K562 (cell line): ENCODE data around the gene SMG6. TPM values are rescaled to one million over a fixed set of nuclear protein-coding genes. Genes with fewer than 3 reads are reported as not detected.
A peak's percentile ranks its signal among the peaks of the same experiment; 100 is the strongest.

Experiments used
- ATAC-seq: fragments of 200-7000 bp; cut with Tn5 transposase; 3 replicates; pipeline ENCODE4 v1.9.1; 2020; ENCODE audit warnings: moderate library complexity
- BruUV-seq: library from RNA; stranded (reverse); fragments of 400-500 nt; replicated peaks from 2 replicates; lab custom pipeline; 2021; lab: Mats Ljungman, UMichigan
- CTCF ChIA-PET: fragments of 300-600 bp; formaldehyde crosslinking; extraction: SDS; loops from one replicate; lab custom pipeline; 2021; ENCODE audit warnings: low intra/inter-chr PET ratio; lab: Yijun Ruan, JAX
- POLR2A ChIA-PET: fragments of 300-600, 350-650 bp; sonication (Branson Sonifier 250); formaldehyde crosslinking; extraction: SDS; loops from one replicate; lab custom pipeline; 2021; ENCODE audit warnings: antibody characterized with exemption, inconsistent platforms; lab: Yijun Ruan, JAX
- DNase-seq, 4 experiments: peaks; one replicate each; pipeline versions ENCODE4 v3.0.0 to v3.0.0-alpha.2; 2011 to 2018; ENCODE audit warnings: low spot score in 3 of 4, mixed read lengths in 3 of 4; ENCODE audit errors: extremely low read depth in 1 of 4
- FAIRE-seq: peaks from 2 replicates; lab custom pipeline; 2011; peaks lifted over from hg19 to GRCh38; lab: Jason Lieb, UNC
- H2AFZ ChIP-seq: 2 replicates; pipeline ENCODE4 v1.6.0; 2011; ENCODE audit warnings: low read depth, low read length, control low read depth, inconsistent platforms
- H3K27ac ChIP-seq: fragments of 200-600 bp; 3 replicates; pipeline ENCODE4 v1.8.0; 2011; ENCODE audit warnings: low read depth, mild to moderate bottlenecking, control low read depth, inconsistent platforms, low read length, moderate library complexity, mixed read lengths; ENCODE audit errors: extremely low read depth
- H3K27me3 ChIP-seq, 2 experiments: fragments of 300-600 bp in 1 of 2; 2 replicates in 1 of 2; 3 replicates in 1 of 2; pipeline versions ENCODE4 v1.6.0 to v1.8.0; 2011; ENCODE audit warnings: inconsistent platforms in 2 of 2, low read length in 2 of 2, mild to moderate bottlenecking in 1 of 2, mixed read lengths in 1 of 2, moderate library complexity in 1 of 2; ENCODE audit not compliant: control insufficient read depth in 2 of 2, insufficient read depth in 2 of 2
- H3K36me3 ChIP-seq: fragments of 300-600 bp; 3 replicates; pipeline ENCODE4 v1.8.0; 2011; ENCODE audit warnings: mild to moderate bottlenecking, low read length, inconsistent platforms; ENCODE audit not compliant: control insufficient read depth, insufficient read depth
- H3K4me1 ChIP-seq, 2 experiments: fragments of 200-600 bp in 1 of 2; replicated peaks in 1 of 2; 2 replicates in 1 of 2; 3 replicates in 1 of 2; pipeline versions ENCODE4 v1.5.1 to v1.8.0; 2011; ENCODE audit warnings: inconsistent platforms in 2 of 2, low read length in 2 of 2, mild to moderate bottlenecking in 1 of 2, mixed read lengths in 1 of 2, moderate library complexity in 1 of 2; ENCODE audit not compliant: control insufficient read depth in 2 of 2, insufficient read depth in 2 of 2
- H3K4me2 ChIP-seq: 2 replicates; pipeline ENCODE4 v1.6.1; 2011; ENCODE audit warnings: low read length, control low read depth, inconsistent platforms, mixed read lengths; ENCODE audit not compliant: insufficient read depth
- H3K4me3 ChIP-seq: fragments of 200-600 bp; sonication (generic), shearing (Covaris generic); 2 replicates; pipeline ENCODE4 v1.5.1; 2016; ENCODE audit warnings: control low read depth, inconsistent platforms
- H3K79me2 ChIP-seq: fragments of 200-600 bp; 3 replicates; pipeline ENCODE4 v1.8.0; 2011; ENCODE audit warnings: low read length, inconsistent platforms; ENCODE audit not compliant: control insufficient read depth, insufficient read depth
- H3K9ac ChIP-seq, 2 experiments: 2 replicates each; pipeline versions ENCODE4 v1.6.0 to v1.6.1; 2011; ENCODE audit warnings: low read depth in 2 of 2, low read length in 2 of 2, control low read depth in 1 of 2, inconsistent platforms in 1 of 2, mild to moderate bottlenecking in 1 of 2, mixed read lengths in 1 of 2; ENCODE audit not compliant: insufficient read depth in 1 of 2
- H3K9me1 ChIP-seq: one replicate; pipeline ENCODE4 v1.6.0; 2011; ENCODE audit warnings: inconsistent platforms, mild to moderate bottlenecking, low read length, moderate library complexity; ENCODE audit not compliant: control insufficient read depth, insufficient read depth
- H3K9me3 ChIP-seq: replicated peaks from 2 replicates; pipeline ENCODE4 v1.5.1; 2011; ENCODE audit warnings: low read depth, low read length, inconsistent platforms; ENCODE audit not compliant: control insufficient read depth, insufficient read depth
- H4K20me1 ChIP-seq: replicated peaks from 2 replicates; pipeline ENCODE4 v1.6.1; 2011; ENCODE audit warnings: low read length, inconsistent platforms, mixed read lengths; ENCODE audit not compliant: control insufficient read depth, insufficient read depth
- BRD4 ChIP-seq: fragments of 200-600 bp; sonication (generic); IDR thresholded peaks from 2 replicates; pipeline ENCODE4 v1.6.1; 2017; ENCODE audit warnings: inconsistent platforms
- HMBOX1 ChIP-seq: sonication (generic); IDR thresholded peaks from 2 replicates; pipeline ENCODE4 v1.6.1; 2016
- NR4A1 ChIP-seq, 2 experiments: fragments of 250-450 bp in 1 of 2; fragments of 450-650 bp in 1 of 2; sonication (Bioruptor Pico) in 1 of 2; IDR thresholded peaks; 2 replicates each; pipeline versions ENCODE4 v1.4.0 to v1.6.1; 2016 to 2020; ENCODE audit warnings: mild to moderate bottlenecking in 2 of 2, missing compliant biosample characterization in 1 of 2, missing genetic modification characterization in 1 of 2, moderate library complexity in 1 of 2
- RBM17 ChIP-seq: fragments of 200-400 bp; formaldehyde crosslinking; IDR thresholded peaks from 2 replicates; pipeline ENCODE4 v1.6.1; 2017; ENCODE audit warnings: low read depth, mild to moderate bottlenecking, low read length, borderline replicate concordance
- SP1 ChIP-seq: sonication (generic); formaldehyde crosslinking; IDR thresholded peaks from 2 replicates; pipeline ENCODE4 v1.8.1; 2022; ENCODE audit warnings: mild to moderate bottlenecking, missing genetic modification reagents
- TAF7 ChIP-seq: fragments of 450-650 bp; IDR thresholded peaks from 2 replicates; pipeline ENCODE4 v1.6.1; 2016; ENCODE audit warnings: missing genetic modification characterization, missing compliant biosample characterization
- ZFP1 ChIP-seq: fragments of 450-650 bp; formaldehyde crosslinking; IDR thresholded peaks from 2 replicates; pipeline ENCODE4 v1.4.0; 2020; ENCODE audit warnings: mild to moderate bottlenecking, mixed read lengths
- ZNF212 ChIP-seq: fragments of 450-650 bp; formaldehyde crosslinking; IDR thresholded peaks from 2 replicates; pipeline ENCODE4 v1.4.0; 2020; ENCODE audit warnings: mild to moderate bottlenecking
- WGBS: fragments of 100-300 bp; shearing (Covaris generic); methylation state at CpG from one replicate; pipeline ENCODE4 v1.1.6; 2016; ENCODE audit warnings: low coverage, mixed read lengths; ENCODE audit not compliant: insufficient coverage; ENCODE audit errors: missing lambda C conversion rate; 5-methylcytosine and 5-hydroxymethylcytosine counted together
- in situ Hi-C: fragments of 300-500 bp; cut with MboI; formaldehyde crosslinking; loops from 4 replicates; pipeline ENCODE4 v1.15.0; 2018; ENCODE audit warnings: inconsistent platforms, mixed read lengths
- intact Hi-C: fragments of 100-400 bp; cut with micrococcal nuclease; formaldehyde crosslinking; loops from 2 replicates; pipeline ENCODE4 v1.14.2; 2022
- polyA plus RNA-seq, 8 experiments: library from polyadenylated mRNA; depleted of rRNA in 4 of 8; stranded (reverse) in 5 of 8; unstranded in 3 of 8; fragments of >200 nt; fragmentation: Nextera tagmentation in 2 of 8; fragmentation: Illumina TruSeq in 1 of 8; extraction: Ambion mirVana in 2 of 8; extraction: Trizol in 1 of 8; gene quantifications; 2 replicates each; pipeline versions ENCODE4 v1.2.1 to v1.2.3, GENCODE V29; 2011 to 2014; ENCODE audit warnings: inconsistent platforms in 1 of 8, missing spikeins in 1 of 8
- total RNA-seq, 7 experiments: library from RNA; depleted of rRNA in 6 of 7; stranded (reverse); fragments of >200 nt in 6 of 7; fragmentation: Illumina TruSeq in 2 of 7; extraction: Trizol in 2 of 7; gene quantifications; 2 replicates each; pipeline versions ENCODE4 v1.2.1 to v1.2.3, GENCODE V29; 2011 to 2021; ENCODE audit warnings: low replicate concordance in 1 of 7
- TF ChIP-seq, protein P1 (sequence below): fragments of 200-800 bp; sonication (Bioruptor generic); IDR thresholded peaks from 2 replicates; pipeline ENCODE4 v1.6.1; 2017; ENCODE audit warnings: missing genetic modification characterization, missing compliant biosample characterization

Gene SMG6
- total and polyA plus RNA-seq, 9 of the 15 experiments (the other 6 are each of a cell fraction or from before 2014, with no cell fraction given) = 0.44 to 13.9 (median 6.0) TPM

DNA sequence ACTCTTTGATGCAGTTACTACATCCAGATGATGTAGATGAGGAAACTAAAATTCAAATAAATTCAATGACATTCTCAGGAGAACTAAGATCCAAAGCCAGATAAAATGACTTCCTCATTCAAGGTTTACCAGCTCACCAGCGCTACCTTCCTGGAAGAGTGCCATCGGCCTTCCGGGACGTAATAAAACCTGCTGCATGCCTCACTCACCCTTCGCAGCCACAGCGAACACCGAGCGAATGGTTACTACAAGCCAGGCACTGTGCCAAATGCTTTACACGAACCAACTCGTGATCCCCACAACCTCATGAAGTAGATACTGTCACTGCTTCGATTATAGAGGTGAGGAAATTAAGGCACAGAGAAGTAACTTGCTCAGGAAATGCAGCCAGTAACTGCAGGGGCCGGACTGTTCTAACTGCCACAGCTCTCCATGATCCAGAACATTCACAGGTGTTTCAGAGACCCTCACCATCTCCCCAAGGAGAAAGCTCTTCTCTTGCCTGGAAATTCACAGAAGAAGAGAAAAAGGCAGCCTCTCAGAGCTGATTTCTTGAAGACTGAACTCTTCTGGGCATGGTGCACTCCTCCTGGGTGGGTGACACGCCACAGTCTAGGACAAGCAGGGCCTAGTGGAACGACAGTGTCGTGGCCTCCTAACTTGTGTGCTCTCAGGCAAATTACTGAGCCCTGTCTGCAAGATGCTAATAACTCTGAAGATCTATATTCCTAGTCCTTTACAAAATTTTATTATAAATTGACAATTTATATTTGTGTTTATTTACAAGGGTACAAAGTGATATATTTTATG is 201.9 kb downstream of the SMG6 start (continued):
- TF ChIP-seq NR4A1 (CRISPR knock-in tag; IDR thresholded peaks at IDR 0.05) (no peak), NR4A1 (tag; IDR thresholded peaks at IDR 0.05) (no peak), SP1 (CRISPR knock-in tag) (no peak), ZNF212 (CRISPR knock-in tag) (no peak), RBM17 (no peak), HMBOX1 (0 out of 2 replicates have a peak, but pooled peaks have one; percentile 37), ZFP1 (CRISPR knock-in tag) (no peak)

DNA sequence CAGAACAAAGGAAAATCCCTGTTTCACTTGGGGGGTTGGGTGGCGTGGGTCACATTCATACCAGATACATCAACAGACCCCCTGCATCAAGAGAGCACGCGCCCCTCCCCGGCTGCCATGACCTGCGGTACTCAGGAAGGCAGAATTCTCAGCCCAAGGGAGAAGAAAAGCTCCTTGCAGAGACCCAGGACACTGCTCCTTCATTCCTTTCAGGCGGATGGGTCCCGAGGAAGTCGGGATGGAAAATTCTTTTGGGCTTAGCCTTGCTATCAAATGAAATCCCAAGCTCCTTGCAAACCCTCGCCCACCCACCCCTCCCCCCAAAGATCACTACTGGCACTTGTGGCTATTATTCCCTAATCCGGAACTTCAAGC is 208.1 kb downstream of the SMG6 start:
- in situ Hi-C loops = no loop called here
- WGBS = 88% methylated on average over 5 of the region's 10 CpGs

More for the DNA sequence above, 208.1 kb downstream of the SMG6 start:
- ChIA-PET POLR2A (no interaction called here), CTCF (no interaction called here)
- no peaks in the 10 kb centered on the region for H4K20me1 ChIP-seq
- H3K4me2 ChIP-seq = no peak overlapping the region
- no peak overlapping the region for H3K4me3 ChIP-seq
- no peaks in the 10 kb centered on the region for H3K27me3 ChIP-seq
- H3K27ac ChIP-seq = no peak overlapping the region
- H3K9me3 ChIP-seq = no peaks in the 10 kb centered on the region
- intact Hi-C loops = no loop called here
- no TSS peak for BruUV-seq
- ATAC-seq = no peak
- H2AFZ ChIP-seq = no peak overlapping the region
- no peak overlapping the region for H3K9ac ChIP-seq
- FAIRE-seq = no peak
- TF ChIP-seq BRD4 = no peak
- TF ChIP-seq, protein P1, sequence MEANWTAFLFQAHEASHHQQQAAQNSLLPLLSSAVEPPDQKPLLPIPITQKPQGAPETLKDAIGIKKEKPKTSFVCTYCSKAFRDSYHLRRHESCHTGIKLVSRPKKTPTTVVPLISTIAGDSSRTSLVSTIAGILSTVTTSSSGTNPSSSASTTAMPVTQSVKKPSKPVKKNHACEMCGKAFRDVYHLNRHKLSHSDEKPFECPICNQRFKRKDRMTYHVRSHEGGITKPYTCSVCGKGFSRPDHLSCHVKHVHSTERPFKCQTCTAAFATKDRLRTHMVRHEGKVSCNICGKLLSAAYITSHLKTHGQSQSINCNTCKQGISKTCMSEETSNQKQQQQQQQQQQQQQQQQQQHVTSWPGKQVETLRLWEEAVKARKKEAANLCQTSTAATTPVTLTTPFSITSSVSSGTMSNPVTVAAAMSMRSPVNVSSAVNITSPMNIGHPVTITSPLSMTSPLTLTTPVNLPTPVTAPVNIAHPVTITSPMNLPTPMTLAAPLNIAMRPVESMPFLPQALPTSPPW (CRISPR knock-in tag) = no peak
- no peak for TF ChIP-seq TAF7 (tag)
- DNase-seq = no peak
- no peaks in the 10 kb centered on the region for H3K79me2 ChIP-seq
- H3K36me3 ChIP-seq = 0 out of 3 replicates have a peak, but pooled peaks cover 4% of the 10 kb centered on the region
- peaks cover 4% of the 10 kb centered on the region for H3K9me1 ChIP-seq
- peaks cover 0 to 6% of the 10 kb centered on the region in 2 experiments; a peak in 3 of 5 replicates for H3K4me1 ChIP-seq
